Measurements from ENCODE around the gene HSD17B2. TPM values are rescaled to one million over a fixed set of nuclear protein-coding genes. Genes with fewer than 3 reads are reported as not detected.

The HSD17B2 gene
- total and polyA plus RNA-seq, 2 of the 4 experiments (the other 2 are of a cell fraction): 0.12 to 0.18 TPM

GRCh38 chr16:82047787-82048186 is 12.7 kb downstream of the HSD17B2 start:
- CTCF ChIA-PET: no interaction called here
- dilution Hi-C loops (cut with HindIII; ENCODE audit: low sequenced_read_pairs, unreplicated experiment): no loop called here

More at GRCh38 chr16:82047787-82048186, 12.7 kb downstream of the HSD17B2 start:
- no peaks in the 10 kb centered on the region for H3K36me3 ChIP-seq (ENCODE audit: control insufficient read depth, insufficient read depth, low read length)
- H2AK5ac ChIP-seq (ENCODE audit: low read depth, low read length): no peak overlapping the region
- H3K4me1 ChIP-seq (ENCODE audit: control insufficient read depth, insufficient read depth, low read length): peaks cover 13% of the 10 kb centered on the region
- H3K4me2 ChIP-seq (ENCODE audit: low read depth, low read length): no peak overlapping the region
- H3K79me1 ChIP-seq (ENCODE audit: low read depth in 1 of 2, low read length in 2 of 2): no peaks in the 10 kb centered on the region
- BruUV-seq (replicated peaks): no TSS peak
- no peaks in the 10 kb centered on the region for H3K9me3 ChIP-seq (ENCODE audit: control insufficient read depth, insufficient read depth, low read length)
- DNase-seq (no peak), ATAC-seq (ENCODE audit: low read depth) (no peak)
- H2BK5ac ChIP-seq (ENCODE audit: low read depth, low read length, poor library complexity, severe bottlenecking): no peak overlapping the region
- no peak overlapping the region for H2AFZ ChIP-seq (replicated peaks; ENCODE audit: low read length, poor library complexity)
- no peak overlapping the region for H4K8ac ChIP-seq (ENCODE audit: low read depth in 2 of 2, low read length in 2 of 2)
- no peak overlapping the region for H2AK9ac ChIP-seq (replicated peaks; ENCODE audit: low read depth, low read length, poor library complexity)
- intact Hi-C loops (cut with micrococcal nuclease) (no loop called here), in situ Hi-C loops (cut with MboI; ENCODE audit: low sequenced_read_pairs) (no loop called here)
- no peak overlapping the region for H3K4me3 ChIP-seq (ENCODE audit: insufficient read depth, low read depth, low read length)
- no peaks in the 10 kb centered on the region for H4K20me1 ChIP-seq (ENCODE audit: insufficient read depth, low read length)
- H3K27me3 ChIP-seq (ENCODE audit: control insufficient read depth, insufficient read depth, low read length): peaks cover 3% of the 10 kb centered on the region; the same call in 1 of the 2 replicates
- H3K23ac ChIP-seq (ENCODE audit: low read depth, low read length): no peak overlapping the region
- H3K27ac ChIP-seq (ENCODE audit: insufficient read depth, low read length): no peak overlapping the region
- no peaks in the 10 kb centered on the region for H3K9me1 ChIP-seq (ENCODE audit: insufficient read depth, low read length)
- TF ChIP-seq BHLHE40 (IDR thresholded peaks at IDR 0.05; ENCODE audit: low read depth, low read length): no peak
- H4K5ac ChIP-seq (ENCODE audit: low read depth, low read length): no peak overlapping the region
- no peak overlapping the region for H3K56ac ChIP-seq (ENCODE audit: extremely low read depth, insufficient read depth, low read length)
- 76% methylated on average over 2 of the region's 2 CpGs; no CpG with 5 or more reads in 1 of the 2 experiments for WGBS, 2 experiments (ENCODE audit: extremely low coverage in 2 of 2, insufficient read length in 1 of 2)
- H3K9ac ChIP-seq (ENCODE audit: low read depth, low read length): no peak overlapping the region
- H4K91ac ChIP-seq (ENCODE audit: insufficient read depth, low read depth, low read length): no peak overlapping the region
- H3K18ac ChIP-seq (ENCODE audit: low read depth, low read length): peak overlapping the region; percentile 1; the same call in 1 of the 2 replicates
- no peak overlapping the region for H2BK120ac ChIP-seq (ENCODE audit: low read depth, low read length)
- POLR2A ChIA-PET (ENCODE audit: unreplicated experiment): no interaction called here
- H3K14ac ChIP-seq (replicated peaks; ENCODE audit: low read depth, low read length): no peak overlapping the region
- H2BK15ac ChIP-seq (ENCODE audit: low read depth, low read length): no peak overlapping the region
- H2BK20ac ChIP-seq (ENCODE audit: low read depth, low read length): no peak overlapping the region
- H3K4ac ChIP-seq (ENCODE audit: low read depth, low read length): no peak overlapping the region

All from IMR-90 (cell line).